Body of pancreas (tissue), 4 donors: ENCODE data around the gene FBN3. TPM values are rescaled to one million over a fixed set of nuclear protein-coding genes. Genes with fewer than 3 reads are reported as not detected.

ENCODE experiments used
- ATAC-seq: fragments of 150-250 bp; one replicate; pipeline ENCODE4 v1.9.1; 2016
- DNase-seq, 4 donors: peaks; one replicate each; pipeline ENCODE4 v3.0.0-alpha.2; 2019
- H3K27ac ChIP-seq, 4 donors: fragments of 200-600 bp; sonication (generic); 1 replicate in 3 of 4; 2 replicates in 1 of 4; pipeline versions ENCODE4 v1.5.1 to v1.6.1; 2016 to 2019; ENCODE audit warnings: mild to moderate bottlenecking in 1 of 4, mixed read lengths in 1 of 4, moderate library complexity in 1 of 4
- H3K27me3 ChIP-seq, 2 donors: fragments of 200-600 bp; sonication (generic); one replicate each; pipeline ENCODE4 v1.6.0; 2016; ENCODE audit warnings: mild to moderate bottlenecking in 1 of 2
- H3K36me3 ChIP-seq, 2 donors: fragments of 200-600 bp; sonication (generic); replicated peaks in 1 of 2; 2 replicates each; pipeline ENCODE4 v1.5.1; 2016; ENCODE audit warnings: low read depth in 2 of 2; ENCODE audit not compliant: insufficient read depth in 1 of 2
- H3K4me1 ChIP-seq: fragments of 200-600 bp; sonication (generic); one replicate; pipeline ENCODE4 v1.6.0; 2016
- H3K4me3 ChIP-seq, 2 donors: fragments of 200-600 bp; sonication (generic); 1 replicate in 1 of 2; 2 replicates in 1 of 2; pipeline ENCODE4 v1.5.1; 2016 to 2019
- H3K9me3 ChIP-seq, 3 donors: fragments of 200-600 bp; sonication (generic); 1 replicate in 2 of 3; 2 replicates in 1 of 3; pipeline ENCODE4 v1.5.1; 2016
- POLR2A ChIP-seq, 3 donors: fragments of 450-650 bp; IDR thresholded peaks; one replicate each; pipeline ENCODE4 v1.6.1; 2016; ENCODE audit warnings: antibody characterized with exemption in 3 of 3, mild to moderate bottlenecking in 2 of 3
- WGBS, 2 donors: methylation state at CpG; one replicate each; pipeline ENCODE4 v1.1.5; 2017; 5-methylcytosine and 5-hydroxymethylcytosine counted together
- intact Hi-C: fragments of 100-400 bp; cut with DNase I; formaldehyde crosslinking; loops from one replicate; pipeline ENCODE4 v1.15.1; 2023
- total RNA-seq, 2 donors: library from RNA; depleted of rRNA; stranded (reverse); fragments of >200 nt; gene quantifications; one replicate each; pipeline ENCODE4 v1.1.0, GENCODE V29; 2016
- TF ChIP-seq, protein P1 (sequence below), 7 experiments: fragments of 450-650 bp in 4 of 7; fragments of 200-600 bp in 3 of 7; sonication (generic) in 3 of 7; IDR thresholded peaks; one replicate each; pipeline ENCODE4 v1.5.1; 2016 to 2019; ENCODE audit warnings: antibody characterized with exemption in 7 of 7

Gene FBN3
- total RNA-seq, 2 donors from 2014 or later, result 0.26 TPM; not detected in 1

DNA sequence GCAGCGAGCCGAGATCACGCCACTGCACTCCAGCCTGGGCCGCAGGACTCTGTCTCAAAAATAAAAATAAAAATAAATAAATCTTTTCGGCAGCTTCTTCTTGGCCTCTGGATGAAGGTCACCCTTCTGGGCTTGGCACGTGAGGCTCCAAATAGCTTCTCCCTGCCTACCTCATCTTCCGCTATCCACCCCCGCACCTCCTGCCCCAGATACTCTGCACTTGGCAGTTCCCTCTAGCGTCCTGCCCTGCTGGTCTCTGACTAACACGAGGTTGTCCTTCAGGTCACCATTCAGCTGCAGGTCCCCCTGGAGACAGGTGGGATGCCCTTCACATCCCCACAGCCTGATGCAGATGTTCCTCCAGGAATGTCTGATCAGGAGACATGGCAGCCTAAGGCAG is 105.4 kb downstream of the FBN3 start:
- TF ChIP-seq, protein P1, sequence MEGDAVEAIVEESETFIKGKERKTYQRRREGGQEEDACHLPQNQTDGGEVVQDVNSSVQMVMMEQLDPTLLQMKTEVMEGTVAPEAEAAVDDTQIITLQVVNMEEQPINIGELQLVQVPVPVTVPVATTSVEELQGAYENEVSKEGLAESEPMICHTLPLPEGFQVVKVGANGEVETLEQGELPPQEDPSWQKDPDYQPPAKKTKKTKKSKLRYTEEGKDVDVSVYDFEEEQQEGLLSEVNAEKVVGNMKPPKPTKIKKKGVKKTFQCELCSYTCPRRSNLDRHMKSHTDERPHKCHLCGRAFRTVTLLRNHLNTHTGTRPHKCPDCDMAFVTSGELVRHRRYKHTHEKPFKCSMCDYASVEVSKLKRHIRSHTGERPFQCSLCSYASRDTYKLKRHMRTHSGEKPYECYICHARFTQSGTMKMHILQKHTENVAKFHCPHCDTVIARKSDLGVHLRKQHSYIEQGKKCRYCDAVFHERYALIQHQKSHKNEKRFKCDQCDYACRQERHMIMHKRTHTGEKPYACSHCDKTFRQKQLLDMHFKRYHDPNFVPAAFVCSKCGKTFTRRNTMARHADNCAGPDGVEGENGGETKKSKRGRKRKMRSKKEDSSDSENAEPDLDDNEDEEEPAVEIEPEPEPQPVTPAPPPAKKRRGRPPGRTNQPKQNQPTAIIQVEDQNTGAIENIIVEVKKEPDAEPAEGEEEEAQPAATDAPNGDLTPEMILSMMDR (IDR thresholded peaks at IDR 0.05), result no peak
- TF ChIP-seq POLR2A (IDR thresholded peaks at IDR 0.05), result no peak
- intact Hi-C loops, result no loop called here
- no peaks in the 10 kb centered on the region for H3K4me1 ChIP-seq
- no peaks in the 10 kb centered on the region for H3K9me3 ChIP-seq
- 76 to 79% methylated on average over 10 of the region's 10 CpGs for WGBS, 2 donors
- no peaks in the 10 kb centered on the region for H3K27me3 ChIP-seq
- no peak for DNase-seq
- H3K36me3 ChIP-seq, result no peaks in the 10 kb centered on the region
- no peak overlapping the region for H3K4me3 ChIP-seq
- H3K27ac ChIP-seq, result no peak overlapping the region
- no peak for ATAC-seq

DNA sequence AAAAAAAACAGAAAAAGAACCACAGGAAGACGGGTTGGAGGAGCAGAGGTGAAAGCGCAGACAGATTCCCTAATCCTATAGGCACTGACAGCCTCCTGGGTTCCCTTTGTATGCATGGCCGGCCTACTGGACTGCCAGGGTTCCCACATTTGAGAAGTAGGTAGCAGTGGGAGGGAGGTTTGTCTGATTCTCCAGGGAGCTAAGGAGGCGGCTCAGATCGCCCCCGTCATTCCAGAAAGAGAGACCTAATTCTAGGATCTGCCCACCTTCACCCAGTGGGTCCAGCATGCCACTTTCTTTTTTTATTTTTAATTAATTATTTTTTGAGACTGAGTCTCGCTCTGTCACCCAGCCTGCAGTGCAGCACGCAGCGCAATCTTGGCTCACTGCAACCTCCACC is 106.5 kb downstream of the FBN3 start:
- intact Hi-C loops, result no loop called here
- H3K36me3 ChIP-seq, result no peaks in the 10 kb centered on the region
- ATAC-seq (no peak), DNase-seq (no peak)
- no peaks in the 10 kb centered on the region for H3K9me3 ChIP-seq
- no peaks in the 10 kb centered on the region for H3K4me1 ChIP-seq
- H3K27me3 ChIP-seq, result no peaks in the 10 kb centered on the region
- TF ChIP-seq, protein P1 (IDR thresholded peaks at IDR 0.05), result no peak
- TF ChIP-seq POLR2A (IDR thresholded peaks at IDR 0.05), result no peak
- 85 to 90% methylated on average over 9 of the region's 9 CpGs for WGBS, 2 donors
- H3K27ac ChIP-seq, result no peak overlapping the region
- H3K4me3 ChIP-seq, result no peak overlapping the region

DNA sequence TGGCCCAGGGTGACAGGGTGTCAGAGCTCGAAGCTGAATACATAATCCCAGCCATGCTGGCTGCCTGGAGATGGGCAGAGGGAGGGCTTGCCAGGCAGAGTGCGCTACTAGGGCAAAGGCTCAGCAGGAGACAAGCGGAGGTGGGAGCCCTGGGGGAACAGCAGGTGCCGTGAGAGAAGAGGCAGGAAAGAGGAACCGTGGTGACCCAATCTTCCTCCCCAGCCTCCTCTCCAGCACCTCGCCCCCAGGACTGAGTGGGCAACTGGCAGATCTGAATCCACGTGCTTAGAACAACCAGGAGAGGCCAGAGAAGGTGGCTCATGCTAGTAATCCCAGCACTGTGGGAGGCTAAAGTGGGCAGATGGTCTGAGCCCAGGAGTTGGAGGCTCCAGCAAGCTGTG is 107.9 kb downstream of the FBN3 start:
- intact Hi-C loops, result no loop called here
- H3K9me3 ChIP-seq, result no peaks in the 10 kb centered on the region
- ATAC-seq (no peak), DNase-seq (no peak)
- H3K36me3 ChIP-seq, result no peaks in the 10 kb centered on the region
- H3K4me3 ChIP-seq, result no peak overlapping the region
- no peaks in the 10 kb centered on the region for H3K4me1 ChIP-seq
- H3K27me3 ChIP-seq, result no peaks in the 10 kb centered on the region
- no peak for TF ChIP-seq POLR2A (IDR thresholded peaks at IDR 0.05)
- TF ChIP-seq, protein P1 (IDR thresholded peaks at IDR 0.05), result no peak
- no peak overlapping the region for H3K27ac ChIP-seq
- 61 to 71% methylated on average over 7 of the region's 7 CpGs for WGBS, 2 donors

DNA sequence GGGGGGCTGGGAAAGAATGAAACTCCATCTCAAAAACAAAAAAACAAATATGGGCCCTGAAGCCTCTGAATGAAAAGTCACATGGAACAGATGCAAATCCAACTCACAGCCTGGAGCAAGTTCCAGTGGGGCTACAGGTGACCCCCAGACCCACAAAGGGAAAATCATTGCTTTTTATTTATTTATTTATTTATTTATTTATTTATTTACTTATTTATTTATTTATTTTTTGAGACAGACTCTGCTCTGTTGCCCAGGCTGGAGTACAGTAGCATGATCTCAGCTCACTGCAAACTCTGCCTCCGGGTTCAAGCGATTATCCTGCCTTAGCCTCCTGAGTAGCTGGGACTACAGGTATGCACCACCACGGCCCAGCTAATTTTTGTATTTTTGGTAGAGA is 110.2 kb downstream of the FBN3 start:
- Histone ChIP-seq H3K27ac (no peak overlapping the region), H3K9me3 (no peaks in the 10 kb centered on the region), H3K4me3 (no peak overlapping the region), H3K36me3 (no peaks in the 10 kb centered on the region), H3K27me3 (no peaks in the 10 kb centered on the region), H3K4me1 (no peaks in the 10 kb centered on the region)
- DNase-seq, result no peak
- intact Hi-C loops, result no loop called here
- 90 to 98% methylated on average over 3 of the region's 3 CpGs for WGBS, 2 donors
- no peak for TF ChIP-seq POLR2A (IDR thresholded peaks at IDR 0.05)
- TF ChIP-seq, protein P1 (IDR thresholded peaks at IDR 0.05), result no peak
- no peak for ATAC-seq

DNA sequence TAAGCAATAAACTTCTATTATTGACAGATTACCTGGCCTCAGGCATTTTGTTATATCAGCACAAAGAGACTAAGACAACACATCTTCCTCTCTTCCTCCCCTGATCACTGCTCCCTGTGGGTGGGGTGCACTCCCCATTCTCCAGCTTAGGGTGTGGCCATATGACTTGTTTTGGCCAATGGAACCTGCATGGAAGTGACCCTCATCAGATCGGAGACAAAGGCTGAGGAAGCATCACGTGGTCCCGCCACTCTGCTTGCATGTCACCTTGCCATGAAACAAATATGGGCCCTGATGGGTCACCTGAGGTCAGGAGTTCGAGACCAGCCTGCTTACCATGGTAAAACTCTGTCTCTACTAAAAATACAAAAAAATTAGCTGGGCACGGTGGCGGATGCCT is 110.6 kb downstream of the FBN3 start:
- TF ChIP-seq, protein P1 (IDR thresholded peaks at IDR 0.05), result no peak
- no peak for TF ChIP-seq POLR2A (IDR thresholded peaks at IDR 0.05)
- Histone ChIP-seq H3K27ac (no peak overlapping the region), H3K4me3 (no peak overlapping the region), H3K27me3 (no peaks in the 10 kb centered on the region), H3K9me3 (no peaks in the 10 kb centered on the region), H3K4me1 (no peaks in the 10 kb centered on the region), H3K36me3 (no peaks in the 10 kb centered on the region)
- ATAC-seq (no peak), DNase-seq (no peak)
- intact Hi-C loops, result no loop called here
- WGBS, 2 donors, result 82 to 88% methylated on average over 6 of the region's 6 CpGs
